Stimulated activated effector memory CD8-positive, alpha-beta T cell treated with anti-CD3 and anti-CD28 coated beads, Interleukin-12 subunit alpha, Interleukin-12 subunit beta, amount 100 ng/mL, for 72 hours (primary cell): Measurements from ENCODE around the gene HEXA.

Experiments
- ATAC-seq: fragments of 150-1000 bp; cut with Tn5 transposase; 2 replicates; pipeline ENCODE4 v1.10.0; 2021
- DNase-seq, 2 donors: peaks; one replicate each; pipeline ENCODE4 v3.0.0; 2021 to 2022; ENCODE audit warnings: low spot score in 2 of 2
- H3K27ac Mint-ChIP-seq: one replicate; pipeline ENCODE4 v1.8.0; 2022; ENCODE audit warnings: mild to moderate bottlenecking, mixed read lengths
- H3K36me3 Mint-ChIP-seq: one replicate; pipeline ENCODE4 v1.8.0; 2022; ENCODE audit warnings: mild to moderate bottlenecking, mixed read lengths
- H3K4me1 Mint-ChIP-seq: one replicate; pipeline ENCODE4 v1.8.0; 2022; ENCODE audit warnings: mixed read lengths
- H3K4me3 Mint-ChIP-seq: one replicate; pipeline ENCODE4 v1.8.0; 2022; ENCODE audit warnings: mild to moderate bottlenecking, mixed read lengths
- H3K9me3 Mint-ChIP-seq: one replicate; pipeline ENCODE4 v1.8.0; 2022; ENCODE audit warnings: mixed read lengths

Gene HEXA

DNA sequence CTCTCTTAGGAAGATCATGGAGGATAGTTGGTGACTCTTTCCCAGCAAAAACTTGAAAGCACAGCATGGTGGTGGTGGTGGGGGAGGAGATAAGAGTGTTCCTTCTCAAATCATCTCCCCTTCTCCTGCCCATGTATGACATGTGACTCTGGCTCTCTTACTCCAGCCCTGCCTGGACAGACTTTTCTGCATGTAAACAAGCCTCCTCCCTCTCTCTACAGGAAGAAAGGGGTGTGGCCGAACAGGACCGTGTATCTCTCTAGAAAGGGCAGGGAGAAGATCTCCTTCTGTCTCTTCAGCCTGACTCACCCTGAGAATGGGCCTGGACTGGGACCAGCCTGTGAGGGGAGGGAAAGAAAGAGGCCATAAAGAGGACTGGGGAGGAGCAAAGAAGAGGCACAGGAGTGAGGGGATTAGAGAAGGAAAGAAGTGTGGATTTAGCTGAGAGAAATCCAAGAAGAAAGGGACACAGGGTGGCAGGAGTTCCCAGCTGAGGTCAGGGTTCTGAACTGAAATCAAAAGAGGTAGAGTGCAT is 57.3 kb downstream of the HEXA start:
- no peak overlapping the region for H3K27ac Mint-ChIP-seq
- DNase-seq = peak in 1 of 2 donors; percentile 47
- H3K4me3 Mint-ChIP-seq = peak overlapping the region; percentile 79
- peaks cover 18% of the 10 kb centered on the region for H3K4me1 Mint-ChIP-seq
- H3K36me3 Mint-ChIP-seq = no peaks in the 10 kb centered on the region
- ATAC-seq = no peak
- no peaks in the 10 kb centered on the region for H3K9me3 Mint-ChIP-seq

DNA sequence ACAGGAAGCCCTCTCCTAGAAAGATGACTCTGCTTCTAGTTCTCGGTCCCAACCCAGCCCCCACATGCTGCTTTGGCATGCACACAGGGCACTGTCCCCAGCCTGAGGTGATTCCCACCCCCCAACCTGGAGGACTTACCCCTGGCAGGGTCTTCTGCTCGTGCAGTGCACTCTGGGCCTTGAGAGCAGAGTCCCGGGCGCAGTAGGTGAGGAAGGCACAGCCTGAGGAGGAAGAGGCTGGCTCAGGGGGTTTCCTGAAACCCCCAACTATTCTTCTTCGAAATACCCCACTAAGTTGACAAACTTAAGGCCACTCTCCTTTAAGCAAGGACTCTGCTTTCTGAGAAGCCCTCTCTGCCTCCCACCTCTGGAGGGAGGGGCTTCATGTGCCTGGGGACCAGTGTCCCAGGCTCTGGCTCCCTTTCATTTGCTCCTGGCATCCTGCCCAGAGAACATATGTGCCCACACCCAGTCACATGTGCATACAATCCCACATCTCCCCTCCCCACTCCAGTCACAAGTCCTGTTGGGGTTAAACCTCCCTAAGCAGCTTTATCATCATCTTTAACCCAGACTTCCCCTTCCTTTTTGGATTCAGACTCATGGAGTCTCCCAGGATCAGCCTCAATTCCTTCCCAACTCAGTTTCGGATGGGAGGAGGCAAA is 60.0 kb downstream of the HEXA start:
- H3K4me3 Mint-ChIP-seq = no peak overlapping the region
- ATAC-seq (no peak), DNase-seq (peak in 1 of 2 donors; percentile 45)
- no peaks in the 10 kb centered on the region for H3K36me3 Mint-ChIP-seq
- H3K27ac Mint-ChIP-seq = no peak overlapping the region
- H3K9me3 Mint-ChIP-seq = no peaks in the 10 kb centered on the region
- H3K4me1 Mint-ChIP-seq = peaks cover 18% of the 10 kb centered on the region

DNA sequence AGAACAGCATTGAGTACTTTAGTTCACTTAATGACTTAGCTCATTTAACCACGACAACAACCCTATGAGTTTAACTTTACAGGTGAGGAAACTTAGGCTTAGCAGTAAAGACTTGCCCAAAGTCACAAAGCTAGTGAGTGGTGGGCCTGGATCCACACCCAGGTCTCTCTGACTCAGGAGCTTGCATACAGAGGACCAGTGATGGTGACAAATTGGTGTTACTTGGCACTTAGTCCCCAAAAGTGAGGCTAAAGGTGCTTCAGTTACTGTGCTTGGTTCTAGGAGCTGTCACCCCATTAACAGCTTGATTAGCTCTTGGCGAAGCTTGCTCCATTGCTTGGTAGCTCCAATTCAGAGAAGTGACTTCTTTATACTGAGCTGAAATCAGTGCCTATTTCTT is 61.9 kb downstream of the HEXA start:
- no peak overlapping the region for H3K27ac Mint-ChIP-seq

DNA sequence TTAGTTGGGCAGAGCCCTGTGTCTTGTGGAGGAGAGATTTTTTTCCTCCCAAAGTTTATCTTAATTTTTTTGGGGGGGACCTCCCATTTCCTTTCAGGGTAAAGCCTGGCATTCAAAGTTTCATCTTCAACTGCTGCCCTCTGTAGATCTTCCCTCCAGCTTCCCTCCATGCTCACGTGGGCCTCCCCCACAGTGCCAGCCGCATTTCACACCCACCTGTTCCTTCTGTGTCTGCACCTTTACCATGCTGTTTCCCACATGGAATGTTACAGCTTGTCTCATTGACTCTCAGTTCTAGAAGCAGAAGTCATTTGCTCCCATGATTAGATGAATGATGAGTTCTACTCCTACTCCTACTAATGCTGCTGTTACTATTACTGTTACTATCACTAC is 62.4 kb downstream of the HEXA start:
- no peaks in the 10 kb centered on the region for H3K9me3 Mint-ChIP-seq
- ATAC-seq (no peak), DNase-seq (no peak)
- H3K36me3 Mint-ChIP-seq = no peaks in the 10 kb centered on the region
- H3K4me1 Mint-ChIP-seq = peaks cover 1% of the 10 kb centered on the region
- no peak overlapping the region for H3K4me3 Mint-ChIP-seq
- no peak overlapping the region for H3K27ac Mint-ChIP-seq

More for the DNA sequence above, 61.9 kb downstream of the HEXA start:
- Mint-ChIP-seq H3K36me3 (no peaks in the 10 kb centered on the region), H3K4me3 (no peak overlapping the region), H3K9me3 (no peaks in the 10 kb centered on the region), H3K4me1 (peaks cover 6% of the 10 kb centered on the region)
- DNase-seq (peak in 1 of 2 donors; percentile 38), ATAC-seq (no peak)

DNA sequence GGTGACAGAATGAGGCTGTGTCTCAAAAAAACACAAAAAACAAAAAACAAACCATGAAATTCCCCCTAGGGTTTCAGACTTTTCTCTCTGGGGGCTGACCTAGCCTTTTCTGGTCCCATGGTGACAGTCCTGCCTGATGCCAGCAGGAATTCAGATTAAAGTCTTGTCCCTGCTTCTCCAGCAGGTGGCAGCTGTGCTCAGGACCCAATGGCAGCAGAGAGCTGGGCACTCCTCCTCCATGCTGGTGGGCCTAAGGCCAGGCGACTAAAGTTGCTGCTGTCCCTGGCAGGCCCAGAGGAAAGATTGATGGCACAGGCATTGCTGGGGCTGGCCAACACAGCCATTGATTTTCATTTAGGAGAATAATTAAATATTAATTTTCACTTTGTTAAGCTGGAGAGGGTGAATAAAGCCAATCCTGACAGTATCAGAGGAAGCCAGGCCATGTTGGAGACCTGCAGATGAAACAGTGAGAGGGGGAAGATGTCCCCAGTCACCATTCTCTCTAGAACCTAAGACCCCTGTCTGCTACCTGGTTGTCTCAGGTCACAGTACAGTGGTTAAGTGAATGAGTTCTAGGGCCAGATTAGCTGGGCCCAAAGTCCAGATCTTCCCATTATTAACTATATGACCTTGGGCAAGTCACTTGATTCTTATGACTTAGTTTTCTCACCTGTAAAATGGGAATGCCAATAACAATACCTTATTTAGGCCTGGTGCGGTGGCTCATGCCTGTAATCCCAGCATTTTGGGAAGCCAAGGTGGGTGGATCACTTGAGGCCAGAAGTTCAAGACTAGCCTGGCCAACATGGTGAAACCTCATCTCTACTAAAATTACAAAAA is 63.0 kb downstream of the HEXA start:
- ATAC-seq = peak; percentile 90
- Mint-ChIP-seq H3K9me3 (no peaks in the 10 kb centered on the region), H3K36me3 (no peaks in the 10 kb centered on the region), H3K4me1 (no peaks in the 10 kb centered on the region), H3K4me3 (no peak overlapping the region), H3K27ac (no peak overlapping the region)
- peak; percentile 43 to 71 for DNase-seq

DNA sequence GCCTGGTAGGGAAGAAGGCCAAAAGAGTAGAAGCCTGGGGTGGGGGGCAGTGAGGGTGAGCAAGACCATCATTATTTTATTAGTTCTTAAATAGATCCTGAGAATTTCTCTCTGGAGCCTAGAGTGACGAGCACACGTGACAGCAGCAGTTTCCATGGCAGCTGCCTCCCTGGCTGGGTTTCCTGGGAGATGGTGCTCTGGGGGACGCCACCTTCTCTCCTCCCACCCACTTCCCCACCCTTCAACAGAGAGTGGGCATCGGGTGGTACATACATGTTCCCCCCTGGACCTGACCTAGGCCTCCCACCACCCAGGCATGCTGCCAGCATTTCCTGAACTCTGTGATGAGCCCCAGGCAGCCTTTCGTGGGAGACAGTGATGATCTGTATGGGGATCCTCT is 68.8 kb downstream of the HEXA start:
- Mint-ChIP-seq H3K36me3 (no peaks in the 10 kb centered on the region), H3K9me3 (no peaks in the 10 kb centered on the region), H3K4me1 (peaks cover 16% of the 10 kb centered on the region), H3K27ac (peak overlapping the region; percentile 9), H3K4me3 (no peak overlapping the region)
- DNase-seq = no peak
- no peak for ATAC-seq

DNA sequence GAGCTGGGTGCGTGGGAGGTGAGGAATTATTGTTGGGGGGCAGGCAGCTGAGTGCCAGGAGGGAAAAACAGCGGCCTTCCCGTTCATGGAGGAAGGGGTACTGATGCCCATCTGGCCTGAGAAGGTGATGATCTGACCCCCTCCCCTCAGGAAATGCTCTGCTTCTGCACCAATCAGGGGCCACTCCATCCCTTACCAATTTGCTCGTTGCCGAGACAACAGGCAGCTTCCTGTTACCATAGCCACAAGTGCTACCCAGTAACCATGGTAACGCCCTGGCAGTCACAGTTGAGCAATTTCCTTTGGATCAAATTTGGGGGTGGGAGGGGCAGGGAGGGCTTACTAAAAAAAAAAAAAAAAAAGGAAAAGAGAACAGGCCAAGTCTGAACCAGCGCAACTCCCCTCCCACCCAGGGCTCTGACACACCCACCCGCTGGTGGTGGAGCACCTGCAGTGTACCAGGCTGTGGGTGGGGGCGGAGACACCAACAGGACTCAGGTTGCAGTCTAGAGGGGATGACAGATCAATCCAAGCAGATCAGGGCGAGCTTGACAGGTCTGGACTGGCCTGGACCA is 69.5 kb downstream of the HEXA start:
- DNase-seq (no peak), ATAC-seq (peak; percentile 69)
- Mint-ChIP-seq H3K27ac (peak overlapping the region; percentile 9), H3K36me3 (no peaks in the 10 kb centered on the region), H3K4me3 (no peak overlapping the region), H3K4me1 (peaks cover 16% of the 10 kb centered on the region), H3K9me3 (no peaks in the 10 kb centered on the region)

DNA sequence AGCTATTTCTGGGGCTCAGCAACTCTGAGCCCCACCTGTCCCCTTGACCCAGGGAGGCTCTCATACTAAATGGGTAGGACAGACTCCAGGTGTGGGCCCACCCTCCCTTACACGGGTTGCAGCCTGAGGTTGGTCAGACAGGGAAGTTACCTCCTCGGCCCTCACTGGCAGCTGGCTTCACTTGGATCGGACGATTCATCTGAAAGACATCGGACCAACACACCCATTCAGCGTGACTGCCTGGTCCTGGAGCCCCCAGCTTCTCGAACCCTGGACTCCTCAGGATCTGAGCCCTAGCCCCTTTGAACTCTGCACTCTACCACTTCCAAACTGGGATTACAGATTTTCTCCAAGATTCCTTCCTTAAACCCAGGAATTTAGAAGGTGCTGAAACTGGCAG is 71.2 kb downstream of the HEXA start:
- no peak overlapping the region for H3K4me3 Mint-ChIP-seq
- ATAC-seq (no peak), DNase-seq (no peak)
- H3K36me3 Mint-ChIP-seq = no peaks in the 10 kb centered on the region
- no peak overlapping the region for H3K27ac Mint-ChIP-seq
- H3K9me3 Mint-ChIP-seq = no peaks in the 10 kb centered on the region
- peaks cover 16% of the 10 kb centered on the region for H3K4me1 Mint-ChIP-seq

DNA sequence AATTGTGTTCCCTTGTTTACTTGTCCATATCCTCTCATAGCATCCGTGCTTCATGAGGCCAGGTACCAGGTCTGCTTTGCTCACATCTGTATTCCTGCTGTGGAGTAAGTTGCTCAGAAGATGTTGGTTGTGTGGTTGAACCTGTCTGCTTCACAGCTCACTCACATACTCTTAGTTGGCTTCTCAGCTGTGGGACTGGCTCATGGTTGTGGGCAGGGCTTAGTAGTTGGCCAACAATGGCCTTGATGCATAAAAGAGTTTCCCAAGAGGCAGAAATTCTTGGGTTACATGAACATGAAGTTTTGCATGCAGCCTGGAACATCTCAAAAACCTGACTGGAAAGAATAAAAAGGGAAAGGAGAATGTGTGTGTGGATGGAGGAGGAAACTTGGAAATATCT is 72.9 kb downstream of the HEXA start:
- no peaks in the 10 kb centered on the region for H3K9me3 Mint-ChIP-seq
- H3K36me3 Mint-ChIP-seq = no peaks in the 10 kb centered on the region
- DNase-seq (no peak), ATAC-seq (no peak)
- H3K4me3 Mint-ChIP-seq = no peak overlapping the region
- peaks cover 16% of the 10 kb centered on the region for H3K4me1 Mint-ChIP-seq
- H3K27ac Mint-ChIP-seq = no peak overlapping the region
